IMR-90 (cell line): ENCODE results near the gene TRAF3. TPM values are rescaled to one million over a fixed set of nuclear protein-coding genes. Genes with fewer than 3 reads are reported as not detected.

Source experiments
- CHD1 ChIP-seq: IDR thresholded peaks from 2 replicates; pipeline ENCODE4 v1.6.1; 2012; ENCODE audit warnings: low read depth, low read length, improper control_type of control experiment
- ELK1 ChIP-seq: fragments of 150-350 bp; IDR thresholded peaks from 2 replicates; pipeline ENCODE4 v1.6.1; 2016; ENCODE audit warnings: low read depth, mild to moderate bottlenecking, low read length, moderate library complexity, borderline replicate concordance
- MAFK ChIP-seq: IDR thresholded peaks from 2 replicates; pipeline ENCODE4 v1.6.1; 2012; ENCODE audit warnings: low read depth, low read length, improper control_type of control experiment
- MAZ ChIP-seq: IDR thresholded peaks from 2 replicates; pipeline ENCODE4 v1.6.1; 2012; ENCODE audit warnings: low read depth, mild to moderate bottlenecking, low read length, improper control_type of control experiment, moderate library complexity, borderline replicate concordance
- RAD21 ChIP-seq: IDR thresholded peaks from 2 replicates; pipeline ENCODE4 v1.6.1; 2012; ENCODE audit warnings: low read length, improper control_type of control experiment
- RCOR1 ChIP-seq: IDR thresholded peaks from 2 replicates; pipeline ENCODE4 v1.6.1; 2012; ENCODE audit warnings: mild to moderate bottlenecking, low read length, improper control_type of control experiment; ENCODE audit not compliant: insufficient replicate concordance
- polyA plus RNA-seq, 3 experiments: library from polyadenylated mRNA; depleted of rRNA; stranded (reverse); fragments of >200 nt; gene quantifications; 2 replicates each; pipeline ENCODE4 v1.2.3, GENCODE V29; 2012; ENCODE audit warnings: low replicate concordance in 1 of 3
- total RNA-seq: library from RNA; depleted of rRNA; stranded (reverse); fragments of >200 nt; gene quantifications from 2 replicates; pipeline ENCODE4 v1.2.3, GENCODE V29; 2012

TRAF3 gene
- total and polyA plus RNA-seq, 2 of the 4 experiments (the other 2 are of a cell fraction), result 21.2 to 25.3 TPM

DNA sequence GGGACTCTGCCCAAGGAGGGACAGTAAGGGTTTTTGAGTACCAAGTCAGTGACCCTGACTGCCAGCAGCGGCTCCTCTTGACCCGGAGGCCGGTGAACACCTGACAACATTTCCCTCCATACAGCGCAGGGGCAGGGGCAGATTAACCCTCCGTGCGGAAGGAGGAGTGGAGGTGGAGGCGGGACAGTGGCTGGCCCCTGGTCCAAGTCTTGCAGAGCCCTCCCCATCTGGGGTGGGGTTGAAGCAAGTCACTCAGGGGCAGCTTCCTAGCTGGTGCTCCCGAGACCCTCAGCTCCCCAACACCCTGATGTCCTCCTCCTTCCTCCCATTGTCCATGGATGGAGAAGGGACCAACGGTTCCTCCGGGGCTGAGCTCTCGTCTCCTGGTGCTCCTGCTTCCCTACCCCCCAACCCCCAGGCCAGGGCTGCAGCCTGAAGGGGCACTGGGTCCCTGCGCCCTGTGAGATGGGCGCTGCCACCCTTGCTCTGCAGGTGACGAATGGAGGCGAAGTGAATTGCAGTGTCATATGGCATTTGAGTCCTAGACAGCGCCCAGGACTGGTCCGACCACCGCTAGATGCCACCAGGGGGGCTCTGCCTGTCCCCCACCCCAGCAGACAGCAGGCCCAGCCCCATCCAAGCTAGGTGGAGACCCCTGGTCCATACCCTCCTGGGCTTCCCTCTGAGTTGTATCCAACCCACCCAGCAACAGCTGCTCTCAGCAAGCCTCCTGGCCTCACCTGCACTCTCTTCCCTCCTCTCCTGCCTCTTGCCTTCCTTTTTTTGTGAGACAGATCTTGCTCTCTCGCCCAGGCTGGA is 138.3 kb downstream of the TRAF3 start (continued):
- no peak for TF ChIP-seq ELK1
- TF ChIP-seq MAFK, result no peak
- no peak for TF ChIP-seq MAZ
- no peak for TF ChIP-seq CHD1
- no peak for TF ChIP-seq RAD21
- TF ChIP-seq RCOR1, result no peak
